IMR-90 (cell line): ENCODE results near the gene C15orf62.

Source experiments
- CEBPB ChIP-seq: IDR thresholded peaks from 2 replicates; pipeline ENCODE4 v1.6.1; 2012; ENCODE audit warnings: low read depth, low read length, improper control_type of control experiment
- CHD1 ChIP-seq: IDR thresholded peaks from 2 replicates; pipeline ENCODE4 v1.6.1; 2012; ENCODE audit warnings: low read depth, low read length, improper control_type of control experiment
- RAD21 ChIP-seq: IDR thresholded peaks from 2 replicates; pipeline ENCODE4 v1.6.1; 2012; ENCODE audit warnings: low read length, improper control_type of control experiment
- SMC3 ChIP-seq: fragments of 150-350 bp; IDR thresholded peaks from 2 replicates; pipeline ENCODE4 v1.6.1; 2016; ENCODE audit warnings: low read depth, mild to moderate bottlenecking, antibody characterized with exemption, low read length, moderate library complexity
- USF2 ChIP-seq: fragments of 150-350 bp; IDR thresholded peaks from 2 replicates; pipeline ENCODE4 v1.6.1; 2017; ENCODE audit warnings: mild to moderate bottlenecking, antibody characterized with exemption, low read length, low read depth

GRCh38 chr15:40739854-40740253 lies 29.9 kb upstream of the C15orf62 start:
- no peak for TF ChIP-seq CHD1
- no peak for TF ChIP-seq RAD21
- no peak for TF ChIP-seq USF2
- no peak for TF ChIP-seq CEBPB
- no peak for TF ChIP-seq SMC3
